Body of pancreas (tissue), 4 donors: ENCODE data around the gene CLBA1. TPM values are rescaled to one million over a fixed set of nuclear protein-coding genes. Genes with fewer than 3 reads are reported as not detected.

Experiments used
- ATAC-seq: fragments of 150-250 bp; one replicate; pipeline ENCODE4 v1.9.1; 2016
- DNase-seq, 4 donors: peaks; one replicate each; pipeline ENCODE4 v3.0.0-alpha.2; 2019
- H3K27ac ChIP-seq, 4 donors: fragments of 200-600 bp; sonication (generic); 1 replicate in 3 of 4; 2 replicates in 1 of 4; pipeline versions ENCODE4 v1.5.1 to v1.6.1; 2016 to 2019; ENCODE audit warnings: mild to moderate bottlenecking in 1 of 4, mixed read lengths in 1 of 4, moderate library complexity in 1 of 4
- H3K27me3 ChIP-seq, 2 donors: fragments of 200-600 bp; sonication (generic); one replicate each; pipeline ENCODE4 v1.6.0; 2016; ENCODE audit warnings: mild to moderate bottlenecking in 1 of 2
- H3K36me3 ChIP-seq, 2 donors: fragments of 200-600 bp; sonication (generic); replicated peaks in 1 of 2; 2 replicates each; pipeline ENCODE4 v1.5.1; 2016; ENCODE audit warnings: low read depth in 2 of 2; ENCODE audit not compliant: insufficient read depth in 1 of 2
- H3K4me1 ChIP-seq: fragments of 200-600 bp; sonication (generic); one replicate; pipeline ENCODE4 v1.6.0; 2016
- H3K4me3 ChIP-seq, 2 donors: fragments of 200-600 bp; sonication (generic); 1 replicate in 1 of 2; 2 replicates in 1 of 2; pipeline ENCODE4 v1.5.1; 2016 to 2019
- H3K9me3 ChIP-seq, 3 donors: fragments of 200-600 bp; sonication (generic); 1 replicate in 2 of 3; 2 replicates in 1 of 3; pipeline ENCODE4 v1.5.1; 2016
- POLR2A ChIP-seq, 3 donors: fragments of 450-650 bp; IDR thresholded peaks; one replicate each; pipeline ENCODE4 v1.6.1; 2016; ENCODE audit warnings: antibody characterized with exemption in 3 of 3, mild to moderate bottlenecking in 2 of 3
- WGBS, 2 donors: methylation state at CpG; one replicate each; pipeline ENCODE4 v1.1.5; 2017; 5-methylcytosine and 5-hydroxymethylcytosine counted together
- intact Hi-C: fragments of 100-400 bp; cut with DNase I; formaldehyde crosslinking; loops from one replicate; pipeline ENCODE4 v1.15.1; 2023
- total RNA-seq, 2 donors: library from RNA; depleted of rRNA; stranded (reverse); fragments of >200 nt; gene quantifications; one replicate each; pipeline ENCODE4 v1.1.0, GENCODE V29; 2016
- TF ChIP-seq, protein P1 (sequence below), 7 experiments: fragments of 450-650 bp in 4 of 7; fragments of 200-600 bp in 3 of 7; sonication (generic) in 3 of 7; IDR thresholded peaks; one replicate each; pipeline ENCODE4 v1.5.1; 2016 to 2019; ENCODE audit warnings: antibody characterized with exemption in 7 of 7

CLBA1 gene
- total RNA-seq, 2 donors from 2014 or later = 8.6 to 21.1 TPM

DNA sequence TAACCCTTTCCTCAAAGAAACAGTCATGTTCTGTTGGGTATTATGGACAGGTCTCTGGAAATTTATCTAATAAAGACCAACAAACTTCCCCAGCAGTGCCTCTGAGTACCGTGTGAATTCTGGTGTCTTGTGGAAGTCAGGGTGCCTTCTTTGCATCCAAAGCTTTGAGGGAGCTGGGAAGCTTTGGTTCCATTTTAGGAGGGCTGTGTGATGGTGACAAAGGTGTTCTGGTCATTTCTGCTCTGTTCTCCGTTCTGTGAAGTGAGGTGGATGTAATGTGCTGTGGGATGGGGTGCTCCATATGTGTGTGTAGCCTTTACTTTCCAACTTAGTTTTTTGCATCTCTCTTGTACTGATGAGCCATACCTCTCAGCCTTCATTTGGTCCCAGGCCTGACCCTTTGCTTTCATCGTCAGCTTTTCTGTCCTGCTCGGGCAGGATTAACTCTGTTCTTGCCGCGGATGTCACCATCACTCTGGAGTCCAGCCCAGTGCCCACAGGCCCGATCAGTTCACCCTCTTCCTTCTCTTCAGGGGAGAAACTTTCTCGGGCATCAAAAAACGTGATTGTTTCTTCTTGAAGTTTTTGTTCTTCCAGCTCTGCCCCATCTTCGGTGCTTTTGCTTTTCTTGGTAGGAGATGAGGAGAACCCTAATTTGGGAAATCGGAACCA is 47.8 kb upstream of the CLBA1 start:
- Histone ChIP-seq H3K4me3 (no peak overlapping the region), H3K9me3 (no peaks in the 10 kb centered on the region), H3K36me3 (no peaks in the 10 kb centered on the region), H3K27ac (no peak overlapping the region), H3K4me1 (peaks cover 17% of the 10 kb centered on the region), H3K27me3 (no peaks in the 10 kb centered on the region)
- ATAC-seq (no peak), DNase-seq (no peak)
- intact Hi-C loops = no loop called here
- no peak for TF ChIP-seq POLR2A (IDR thresholded peaks at IDR 0.05)
- TF ChIP-seq, protein P1, sequence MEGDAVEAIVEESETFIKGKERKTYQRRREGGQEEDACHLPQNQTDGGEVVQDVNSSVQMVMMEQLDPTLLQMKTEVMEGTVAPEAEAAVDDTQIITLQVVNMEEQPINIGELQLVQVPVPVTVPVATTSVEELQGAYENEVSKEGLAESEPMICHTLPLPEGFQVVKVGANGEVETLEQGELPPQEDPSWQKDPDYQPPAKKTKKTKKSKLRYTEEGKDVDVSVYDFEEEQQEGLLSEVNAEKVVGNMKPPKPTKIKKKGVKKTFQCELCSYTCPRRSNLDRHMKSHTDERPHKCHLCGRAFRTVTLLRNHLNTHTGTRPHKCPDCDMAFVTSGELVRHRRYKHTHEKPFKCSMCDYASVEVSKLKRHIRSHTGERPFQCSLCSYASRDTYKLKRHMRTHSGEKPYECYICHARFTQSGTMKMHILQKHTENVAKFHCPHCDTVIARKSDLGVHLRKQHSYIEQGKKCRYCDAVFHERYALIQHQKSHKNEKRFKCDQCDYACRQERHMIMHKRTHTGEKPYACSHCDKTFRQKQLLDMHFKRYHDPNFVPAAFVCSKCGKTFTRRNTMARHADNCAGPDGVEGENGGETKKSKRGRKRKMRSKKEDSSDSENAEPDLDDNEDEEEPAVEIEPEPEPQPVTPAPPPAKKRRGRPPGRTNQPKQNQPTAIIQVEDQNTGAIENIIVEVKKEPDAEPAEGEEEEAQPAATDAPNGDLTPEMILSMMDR (IDR thresholded peaks at IDR 0.05) = no peak
- 73 to 78% methylated on average over 11 of the region's 11 CpGs for WGBS, 2 donors

DNA sequence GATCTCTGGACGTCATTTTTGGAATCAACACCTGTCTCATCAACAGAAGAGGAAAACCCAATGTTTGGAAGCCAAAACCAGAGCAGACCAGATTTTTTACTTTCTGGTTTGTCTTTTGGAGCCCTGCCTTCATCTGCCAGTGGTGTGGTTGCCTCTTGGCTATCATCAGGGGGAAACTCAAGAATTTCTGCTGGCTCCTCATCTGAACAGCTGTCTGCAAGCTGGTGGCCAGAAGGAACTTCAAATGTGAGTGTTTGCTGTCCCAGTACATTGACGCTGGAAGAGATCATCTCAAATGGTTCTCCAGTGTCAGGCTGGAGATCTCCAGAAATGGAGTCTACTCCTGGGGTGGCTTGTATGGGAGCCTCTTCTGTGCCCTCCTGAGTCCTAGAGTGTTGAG is 47.2 kb upstream of the CLBA1 start:
- 83 to 85% methylated on average over 2 of the region's 2 CpGs for WGBS, 2 donors
- intact Hi-C loops = no loop called here
- H3K9me3 ChIP-seq = no peaks in the 10 kb centered on the region
- peaks cover 13% of the 10 kb centered on the region for H3K4me1 ChIP-seq
- H3K36me3 ChIP-seq = no peaks in the 10 kb centered on the region
- ATAC-seq = no peak
- H3K4me3 ChIP-seq = no peak overlapping the region
- no peak for DNase-seq
- H3K27ac ChIP-seq = no peak overlapping the region
- TF ChIP-seq POLR2A (IDR thresholded peaks at IDR 0.05) = no peak
- TF ChIP-seq, protein P1 (IDR thresholded peaks at IDR 0.05) = no peak
- no peaks in the 10 kb centered on the region for H3K27me3 ChIP-seq

DNA sequence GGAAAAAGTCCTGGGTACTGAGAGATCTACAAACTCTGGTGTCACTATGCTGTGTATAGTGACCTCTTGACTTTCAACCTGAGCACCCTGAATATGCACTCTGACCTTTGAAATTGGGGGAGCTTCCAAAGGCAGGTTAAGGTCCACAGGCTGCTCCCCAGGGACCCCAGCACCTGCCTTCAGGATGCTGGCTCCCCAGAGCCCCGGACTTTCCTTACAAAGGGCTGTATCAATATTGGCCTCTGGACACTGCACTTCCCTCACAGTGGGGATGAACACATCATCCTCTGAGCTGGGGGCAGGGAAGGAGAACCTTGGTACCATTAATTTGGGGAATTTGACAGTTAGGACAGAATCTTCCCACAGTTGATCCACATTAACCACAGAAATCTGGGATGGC is 46.6 kb upstream of the CLBA1 start:
- Histone ChIP-seq H3K4me1 (peaks cover 13% of the 10 kb centered on the region), H3K4me3 (no peak overlapping the region), H3K27ac (no peak overlapping the region), H3K27me3 (no peaks in the 10 kb centered on the region), H3K9me3 (no peaks in the 10 kb centered on the region), H3K36me3 (no peaks in the 10 kb centered on the region)
- DNase-seq (no peak), ATAC-seq (no peak)
- WGBS, 2 donors = 100% methylated on average over 1 of the region's 1 CpG; no CpG with 5 or more reads in 1 of the 2 donors
- intact Hi-C loops = no loop called here
- TF ChIP-seq POLR2A (IDR thresholded peaks at IDR 0.05) = no peak
- TF ChIP-seq, protein P1 (IDR thresholded peaks at IDR 0.05) = no peak

DNA sequence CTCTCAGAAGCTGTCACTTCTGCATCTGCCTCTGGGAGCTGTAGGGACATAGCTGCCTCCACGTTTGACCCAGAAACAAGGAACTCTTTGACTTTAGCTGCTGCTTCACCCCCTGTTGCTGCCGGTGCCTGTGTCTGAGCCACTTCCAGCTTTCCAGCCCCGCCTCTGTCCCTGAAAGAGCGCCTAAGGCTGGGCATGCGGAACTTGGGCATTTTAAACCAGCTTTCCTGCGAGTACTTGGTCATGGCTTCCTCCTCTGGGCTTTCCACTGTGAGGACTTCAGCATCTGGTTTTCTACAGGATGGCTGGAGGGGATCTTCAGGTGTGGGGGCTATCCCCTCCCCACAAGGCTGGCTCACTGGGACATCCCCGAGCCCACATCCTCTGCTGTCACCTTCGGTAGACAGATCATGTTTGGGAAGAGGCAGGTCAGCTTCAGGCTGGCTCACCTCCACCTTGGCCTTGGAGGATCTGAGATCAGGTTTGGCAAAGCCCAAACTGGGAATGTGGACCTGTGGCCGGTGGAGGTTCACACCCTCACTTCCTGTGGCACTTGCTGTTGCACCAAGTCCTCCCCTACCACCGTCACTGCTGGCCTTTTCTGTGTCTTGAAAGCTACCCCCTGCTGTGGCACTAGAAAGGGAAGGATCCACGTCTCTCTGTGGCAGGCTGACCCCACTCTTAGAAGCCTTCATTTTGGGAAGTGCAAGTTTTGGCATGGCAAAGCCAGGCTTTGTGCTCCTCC is 45.8 kb upstream of the CLBA1 start:
- Histone ChIP-seq H3K36me3 (no peaks in the 10 kb centered on the region), H3K27ac (no peak overlapping the region), H3K27me3 (no peaks in the 10 kb centered on the region), H3K4me1 (peaks cover 10% of the 10 kb centered on the region), H3K4me3 (no peak overlapping the region), H3K9me3 (no peaks in the 10 kb centered on the region)
- WGBS, 2 donors = 54 to 55% methylated on average over 7 to 11 of the region's 11 CpGs
- ATAC-seq (peak; percentile 60), DNase-seq (peak in 1 of 4 donors; percentile 15)
- no peak for TF ChIP-seq POLR2A (IDR thresholded peaks at IDR 0.05)
- TF ChIP-seq, protein P1 (IDR thresholded peaks at IDR 0.05) = no peak
- intact Hi-C loops = no loop called here
